HS-5 (cell line): ENCODE data around the gene CACNA1B.

Source experiments
- DNase-seq: peaks from one replicate; pipeline ENCODE4 v3.0.0-alpha.2; 2012; ENCODE audit warnings: low read depth

The CACNA1B gene

DNA sequence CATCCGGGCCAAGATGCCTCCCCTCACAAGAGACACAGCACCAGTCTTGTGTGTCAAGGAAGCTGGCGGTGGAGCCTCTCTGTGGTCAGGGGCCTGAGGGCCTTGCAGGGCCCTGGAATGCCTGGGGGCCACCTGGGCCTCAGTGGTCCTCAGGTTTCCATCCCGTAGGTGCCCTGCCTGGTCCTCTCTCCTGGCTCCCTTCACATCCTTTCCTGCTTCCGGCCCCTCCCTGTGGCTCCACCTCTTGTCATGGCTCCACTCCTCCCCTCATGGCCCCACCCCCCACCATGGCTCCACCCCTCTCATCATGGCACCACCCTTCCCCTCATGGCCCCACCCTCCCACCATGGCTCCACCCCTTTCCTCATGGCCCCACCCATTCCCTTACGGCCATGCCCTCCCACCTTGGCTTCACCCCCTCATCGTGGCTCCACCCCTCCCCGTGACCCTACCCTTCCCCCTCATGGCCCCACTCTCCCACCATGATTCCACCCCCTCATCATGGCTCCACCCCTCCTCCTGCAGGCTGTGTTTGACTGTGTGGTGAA, 175.8 kb downstream of the CACNA1B start:
- DNase-seq = no peak

DNA sequence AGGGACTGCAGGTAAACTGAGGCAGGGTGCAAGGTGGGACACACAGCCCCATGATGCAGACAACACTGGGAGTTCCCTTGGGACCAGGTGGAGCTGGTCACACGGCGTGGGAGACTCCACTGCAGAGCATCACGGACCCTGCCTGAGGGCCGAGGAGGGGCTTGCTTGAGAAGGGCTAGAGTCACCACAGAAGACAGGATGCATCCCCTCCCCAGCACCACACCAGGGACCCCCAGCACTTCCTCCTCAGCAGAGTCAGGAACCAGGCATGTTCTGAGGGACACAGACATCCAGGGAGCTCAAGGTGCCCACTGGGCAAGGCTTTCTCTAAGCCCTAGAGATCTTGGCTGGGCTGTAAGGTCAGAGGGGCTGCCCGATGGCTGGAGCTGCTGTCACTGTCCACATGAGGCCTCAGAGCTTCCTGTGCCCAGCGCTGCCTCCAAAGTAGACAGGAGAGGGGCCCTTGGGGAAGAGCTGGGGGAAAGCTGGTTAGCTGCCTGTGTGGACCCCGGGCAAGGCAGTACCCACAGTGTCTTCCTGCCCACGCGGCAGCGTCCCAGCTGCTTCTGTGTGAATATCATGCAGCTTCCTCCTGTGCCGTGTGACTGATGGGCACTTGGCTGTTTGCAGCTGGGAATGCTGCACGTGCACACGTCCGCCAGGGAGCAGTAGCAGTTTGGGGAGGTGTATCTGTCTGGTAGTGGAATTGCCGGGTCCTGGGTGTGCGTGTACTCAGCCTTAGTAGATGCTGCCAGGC, 176.6 kb downstream of the CACNA1B start:
- DNase-seq = no peak

DNA sequence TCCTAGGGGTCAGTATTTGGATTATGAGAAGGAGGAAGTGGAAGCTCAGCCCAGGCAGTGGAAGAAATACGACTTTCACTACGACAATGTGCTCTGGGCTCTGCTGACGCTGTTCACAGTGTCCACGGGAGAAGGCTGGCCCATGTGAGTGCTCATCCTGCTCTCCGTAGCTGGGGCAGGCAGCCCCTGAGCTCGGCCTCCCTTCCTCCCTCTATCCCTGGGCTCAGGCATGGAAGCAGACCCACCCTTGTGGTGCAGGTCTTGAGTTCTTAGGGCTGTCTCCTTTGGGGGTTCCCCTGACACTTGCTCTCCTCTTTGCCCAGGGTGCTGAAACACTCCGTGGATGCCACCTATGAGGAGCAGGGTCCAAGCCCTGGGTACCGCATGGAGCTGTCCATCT, 180.1 kb downstream of the CACNA1B start:
- no peak for DNase-seq

DNA sequence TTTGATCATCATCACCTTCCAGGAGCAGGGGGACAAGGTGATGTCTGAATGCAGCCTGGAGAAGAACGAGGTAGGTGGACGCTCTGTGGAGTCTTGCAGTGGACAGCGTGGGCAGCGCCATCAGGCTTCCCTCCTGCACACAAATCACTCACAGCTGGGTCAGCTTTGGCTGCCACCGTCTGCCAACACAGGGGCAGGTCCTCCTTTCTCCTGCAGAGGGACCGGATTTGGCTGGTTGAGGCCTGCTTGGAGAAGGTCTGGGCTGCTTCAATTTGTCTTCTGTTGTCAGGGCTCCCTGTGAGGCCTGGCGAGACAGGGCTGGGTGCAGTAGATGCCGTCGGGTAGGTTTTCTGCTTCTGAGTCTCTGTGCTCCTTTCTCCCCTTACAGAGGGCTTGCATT, 180.6 kb downstream of the CACNA1B start:
- no peak for DNase-seq

DNA sequence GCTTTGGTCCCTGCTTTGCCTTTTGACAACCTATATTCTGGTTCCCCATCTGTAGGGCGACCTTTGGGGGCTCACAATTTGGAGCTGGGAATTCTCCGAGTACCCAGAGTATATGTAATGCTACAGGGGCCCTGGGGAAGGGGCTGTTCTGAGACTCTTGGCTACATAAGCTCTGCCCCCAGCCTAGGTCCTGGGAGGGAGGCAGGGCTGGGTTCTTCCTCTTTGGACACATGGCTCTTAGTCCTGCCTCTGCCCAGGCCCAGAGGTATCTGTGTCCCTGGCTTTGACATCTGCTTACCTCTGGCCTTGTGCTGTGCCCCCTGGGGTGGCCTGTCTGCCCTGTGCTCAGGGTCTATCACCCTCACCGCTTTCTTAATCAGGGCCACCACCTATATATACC, 181.6 kb downstream of the CACNA1B start:
- no peak for DNase-seq

DNA sequence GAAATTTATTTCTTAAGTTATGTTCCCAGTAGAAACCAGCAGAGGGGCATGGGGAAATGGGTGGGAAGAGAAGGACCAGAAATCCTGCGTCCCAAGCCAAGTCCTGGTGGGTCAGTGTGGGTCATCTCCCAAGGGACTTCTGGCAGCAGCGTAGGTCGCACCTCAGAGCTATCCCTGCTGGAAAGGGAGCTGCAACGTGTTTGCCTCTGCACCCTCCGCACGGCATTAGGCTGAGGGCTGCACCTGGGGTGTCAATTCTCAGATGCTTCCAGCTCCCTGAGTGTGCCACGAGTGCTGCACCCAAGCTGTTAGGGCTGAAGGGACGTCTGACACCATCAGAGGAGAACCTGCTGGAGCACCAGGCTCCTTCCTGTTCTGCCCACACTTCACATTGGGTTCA, 182.8 kb downstream of the CACNA1B start:
- DNase-seq = no peak

DNA sequence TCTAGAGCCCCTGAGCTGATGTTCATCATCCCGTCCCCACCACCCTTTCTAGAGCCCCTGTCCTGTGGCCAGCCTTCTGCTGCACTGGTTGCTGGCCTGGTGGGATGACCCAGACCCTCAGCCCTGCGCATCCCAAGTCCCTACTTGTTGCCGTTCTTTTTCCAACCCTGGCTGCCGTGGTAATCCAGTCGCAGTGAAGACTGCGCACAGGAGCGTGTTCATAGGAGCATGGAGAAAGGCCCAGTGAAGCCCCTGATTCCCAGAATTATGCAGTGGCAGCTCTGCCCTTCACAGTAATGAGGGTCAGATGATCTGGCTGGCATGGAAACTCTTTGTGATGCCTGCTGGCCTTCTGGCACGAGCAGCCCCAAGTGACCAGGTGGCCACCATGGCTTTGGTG, 183.3 kb downstream of the CACNA1B start:
- DNase-seq = no peak

DNA sequence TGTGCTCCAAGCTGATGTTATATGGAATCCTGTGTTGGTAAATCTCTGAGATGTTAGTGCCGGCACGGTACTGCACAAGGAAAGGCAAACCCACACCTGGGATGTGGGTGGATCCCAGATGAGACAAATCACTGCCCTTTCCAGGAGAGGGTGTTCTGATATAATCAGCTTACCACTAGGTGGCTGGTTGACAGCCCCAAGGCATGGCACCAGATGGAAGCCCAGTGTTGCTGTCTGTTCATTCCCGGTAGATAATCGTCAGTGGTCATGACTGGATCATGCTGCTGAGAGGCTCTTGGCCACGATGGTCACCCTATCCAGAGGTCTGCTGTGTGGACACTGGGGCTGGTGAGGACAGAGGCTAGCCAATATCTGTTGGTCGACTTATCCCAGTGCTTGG, 184.0 kb downstream of the CACNA1B start:
- DNase-seq = no peak

DNA sequence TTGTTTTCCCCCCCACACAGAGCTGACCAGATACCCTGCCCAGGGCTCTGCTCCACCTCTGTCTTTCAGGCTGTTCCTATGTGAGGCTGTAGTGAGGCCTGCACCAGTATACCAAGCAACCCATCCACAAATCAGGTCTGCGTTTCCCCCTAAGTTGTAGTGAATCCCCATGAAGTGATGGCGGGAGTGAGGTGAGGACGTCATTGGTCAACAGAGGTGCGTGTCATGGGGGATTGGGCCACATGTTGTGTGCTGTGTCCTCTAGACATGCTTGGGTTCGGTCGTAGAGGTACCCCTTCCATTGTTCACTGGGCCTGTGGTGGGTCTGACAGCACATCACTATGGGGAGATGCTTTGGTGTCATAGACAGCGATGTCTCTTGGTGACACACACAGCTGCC, 184.6 kb downstream of the CACNA1B start:
- DNase-seq = no peak

DNA sequence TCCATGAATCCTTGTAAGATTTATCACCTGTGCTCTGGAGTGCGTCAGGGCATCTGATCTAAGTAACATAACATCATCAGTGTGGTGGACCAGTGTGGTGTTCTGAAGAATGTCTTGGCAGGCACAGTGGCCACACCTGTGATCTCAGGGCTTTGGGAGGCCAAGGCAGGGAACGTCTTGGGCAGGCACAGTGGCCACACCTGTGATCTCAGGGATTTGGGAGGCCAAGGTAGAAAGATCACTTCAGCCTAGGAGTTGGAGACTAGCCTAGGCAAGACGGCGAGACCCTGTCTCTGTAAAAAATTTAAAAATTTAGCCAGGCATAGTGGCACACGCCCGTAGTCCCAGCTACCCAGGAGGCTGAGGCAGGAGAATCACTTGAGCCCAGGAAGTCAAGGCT, 185.5 kb downstream of the CACNA1B start:
- DNase-seq = no peak

DNA sequence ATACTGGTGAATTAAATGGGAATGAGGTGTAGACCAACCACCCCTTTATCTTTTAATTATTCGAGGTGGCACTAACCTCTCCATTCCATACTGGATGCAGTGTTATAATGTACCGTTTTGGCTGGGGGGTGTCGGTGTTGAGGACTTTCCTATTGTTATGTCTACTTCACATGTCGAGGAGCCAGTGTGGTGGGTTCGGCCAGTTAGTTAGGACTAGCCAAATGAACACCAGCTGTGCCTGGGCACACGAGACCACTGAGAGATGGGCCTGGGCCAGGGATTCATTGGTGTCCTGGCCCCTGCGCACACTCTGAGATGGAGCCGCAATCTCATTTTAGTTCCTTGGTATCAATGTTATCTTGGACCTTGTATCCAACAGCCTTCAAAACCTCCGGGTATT, 186.2 kb downstream of the CACNA1B start:
- DNase-seq = no peak

DNA sequence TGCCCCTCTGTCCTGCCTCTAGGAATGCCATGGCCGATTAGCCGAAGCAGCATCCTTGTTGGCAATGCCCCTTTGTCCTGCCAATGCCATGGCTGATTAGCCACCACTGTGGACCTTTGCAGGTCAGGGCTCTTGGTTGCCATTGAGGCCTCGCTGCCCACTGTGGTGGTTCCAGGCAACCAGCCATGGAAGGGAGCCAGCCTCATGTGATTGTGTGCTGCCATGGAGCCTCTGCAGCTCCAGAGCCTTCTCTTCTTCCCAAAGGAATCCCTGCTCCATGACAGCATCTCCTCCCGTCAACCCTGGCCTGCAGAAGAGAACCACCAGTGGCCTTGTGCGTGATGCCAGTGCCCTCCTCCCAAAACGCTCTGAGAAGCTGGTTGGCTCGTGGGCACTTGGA, 187.0 kb downstream of the CACNA1B start:
- no peak for DNase-seq

DNA sequence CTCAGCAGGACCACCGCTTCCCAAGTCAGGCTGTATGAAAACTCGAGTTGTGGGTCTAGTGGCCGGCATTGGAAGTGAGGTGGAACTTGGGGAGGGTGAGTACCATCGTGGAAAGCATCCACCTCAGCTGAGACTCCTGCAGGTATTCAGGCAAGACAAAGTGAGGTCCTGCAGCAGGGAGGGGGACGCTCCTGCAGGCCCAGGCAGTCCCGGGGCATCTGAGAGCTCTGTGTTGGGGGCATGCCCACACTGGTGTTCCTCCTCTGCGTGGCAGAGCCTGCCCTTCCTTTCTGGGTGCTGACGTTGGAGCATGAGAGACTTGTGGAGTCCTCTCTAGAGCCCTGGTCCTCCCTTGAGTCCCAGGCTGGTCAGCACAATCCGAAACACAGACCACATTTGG, 187.7 kb downstream of the CACNA1B start:
- no peak for DNase-seq

DNA sequence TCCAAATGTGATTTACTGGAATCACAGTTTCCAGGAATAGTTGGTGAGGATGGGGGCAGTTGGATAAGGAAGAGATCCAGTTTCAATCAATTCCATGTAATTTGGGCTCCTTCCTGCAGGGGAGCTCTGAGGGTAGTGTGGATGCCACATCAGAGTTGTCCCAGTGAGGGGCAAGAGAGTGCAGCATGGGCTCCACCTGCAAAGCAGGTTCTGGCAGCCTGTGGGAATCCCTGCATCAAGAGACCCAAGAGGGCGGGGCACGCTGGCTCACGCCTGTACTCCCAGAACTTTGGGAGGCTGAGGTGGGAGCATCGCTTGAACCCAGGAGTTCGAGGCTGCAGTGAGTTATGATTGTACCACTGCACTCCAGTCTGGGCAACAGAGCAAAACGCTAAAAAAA, 188.5 kb downstream of the CACNA1B start:
- DNase-seq = no peak

DNA sequence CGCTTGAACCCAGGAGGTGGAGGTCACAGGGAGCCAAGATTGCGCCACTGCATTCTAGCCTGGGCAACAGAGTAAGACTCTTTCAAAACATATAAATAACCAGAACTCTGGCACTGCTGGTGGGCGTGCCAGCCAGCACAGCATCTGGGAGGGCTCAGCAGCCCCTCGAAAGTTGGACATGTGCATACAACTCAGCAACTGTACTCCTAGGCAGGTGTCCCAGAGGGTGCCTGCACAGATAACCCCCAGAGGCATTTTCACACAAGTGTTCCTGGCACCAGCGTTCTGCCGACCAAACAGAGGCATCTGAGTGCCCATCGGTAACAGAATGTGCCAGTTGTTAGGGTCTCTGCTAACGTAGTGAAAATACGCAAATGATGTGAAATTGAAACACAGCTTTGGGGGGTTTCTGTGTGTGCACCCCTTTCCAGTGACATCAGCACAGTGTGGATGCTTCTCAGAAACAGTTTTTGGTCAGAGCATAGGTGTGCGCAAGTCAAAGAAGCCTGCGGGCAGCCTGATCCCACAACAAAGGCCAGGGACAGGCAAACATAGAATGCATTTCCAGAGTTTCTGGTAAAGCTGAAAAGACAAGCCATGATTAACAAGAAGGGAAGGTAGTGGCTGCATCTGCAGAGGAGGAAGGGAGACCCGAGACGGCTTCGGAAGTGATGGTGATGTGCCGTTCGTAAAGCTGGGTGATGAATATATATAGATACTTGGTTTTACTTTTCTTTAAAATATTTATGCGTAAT, 190.2 kb downstream of the CACNA1B start:
- DNase-seq = no peak

DNA sequence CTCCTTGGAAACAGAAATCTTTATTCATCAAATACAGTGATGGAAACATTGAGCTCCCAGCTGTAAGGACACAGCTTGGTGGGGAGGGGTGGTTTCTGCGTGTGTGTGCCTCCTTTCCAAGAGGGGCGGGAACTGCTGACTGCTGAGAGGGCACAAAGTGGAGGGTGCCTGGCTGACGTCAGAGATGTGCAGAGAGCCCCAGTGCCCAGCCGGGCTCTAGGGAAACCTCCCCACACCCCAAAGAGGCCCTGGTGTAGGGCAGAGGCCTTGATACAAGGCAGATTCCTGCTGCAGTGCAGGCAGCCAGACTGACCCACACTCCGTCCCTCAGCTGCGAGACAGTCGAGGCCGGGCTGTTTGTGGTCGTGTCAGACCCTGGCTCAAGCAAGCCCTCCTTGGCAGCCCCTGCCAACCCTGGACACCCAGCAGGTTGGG, 191.0 kb downstream of the CACNA1B start:
- DNase-seq = no peak

DNA sequence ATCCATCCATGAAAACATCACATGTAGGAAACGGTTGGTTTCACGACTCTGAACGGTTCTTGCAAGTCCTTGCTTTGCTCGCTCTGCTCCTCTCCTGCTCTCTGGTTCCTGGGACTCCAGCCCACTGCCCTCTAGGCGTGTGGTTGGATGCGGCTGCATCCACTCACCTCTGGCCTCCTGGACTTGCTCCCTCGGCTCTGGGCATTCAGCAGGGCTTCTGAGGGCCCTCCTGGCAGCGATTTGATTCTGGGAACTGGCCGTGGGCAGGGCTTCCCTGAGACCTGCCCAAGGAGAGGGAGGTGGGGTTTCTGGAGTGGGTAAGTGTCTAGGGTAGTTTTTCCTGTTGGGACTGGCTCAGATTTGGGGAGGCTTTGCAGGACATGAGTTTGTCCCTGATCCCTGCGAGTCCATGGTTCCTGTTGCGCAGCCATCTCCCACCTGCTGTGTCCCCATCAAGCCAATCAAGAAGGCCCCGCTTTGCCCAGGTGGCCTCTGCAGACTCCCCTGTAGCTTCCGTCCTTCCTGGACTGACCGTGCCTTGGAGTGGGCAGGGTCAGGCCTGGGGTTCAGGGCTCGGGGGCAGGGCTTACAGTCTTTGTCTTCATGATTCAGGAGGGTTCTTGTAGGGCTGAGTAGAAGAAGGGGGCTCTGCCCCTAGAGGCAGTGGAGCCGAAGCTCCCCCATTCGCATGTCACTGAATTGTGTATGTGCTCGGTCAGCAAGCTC, 192.3 kb downstream of the CACNA1B start:
- DNase-seq = no peak

DNA sequence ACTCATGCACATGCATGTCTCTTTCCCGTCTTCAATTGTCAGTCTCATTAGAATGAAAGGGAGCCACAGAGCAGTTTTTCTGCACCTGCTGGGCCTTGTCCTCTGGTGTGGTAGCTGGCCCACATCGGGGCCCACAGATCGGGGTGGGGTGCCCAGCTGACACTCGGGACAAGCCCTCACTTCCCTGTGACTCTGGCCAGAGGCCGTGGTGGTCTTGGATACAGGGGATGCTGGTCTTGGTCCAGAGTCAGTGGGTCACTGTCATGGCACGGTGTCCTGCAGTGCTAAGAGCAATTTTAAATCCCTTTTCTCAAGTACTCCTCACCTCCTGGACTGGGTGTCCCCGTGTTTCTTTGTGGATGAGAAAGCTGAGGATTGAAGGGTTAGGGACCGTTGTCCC, 193.2 kb downstream of the CACNA1B start:
- DNase-seq = no peak

DNA sequence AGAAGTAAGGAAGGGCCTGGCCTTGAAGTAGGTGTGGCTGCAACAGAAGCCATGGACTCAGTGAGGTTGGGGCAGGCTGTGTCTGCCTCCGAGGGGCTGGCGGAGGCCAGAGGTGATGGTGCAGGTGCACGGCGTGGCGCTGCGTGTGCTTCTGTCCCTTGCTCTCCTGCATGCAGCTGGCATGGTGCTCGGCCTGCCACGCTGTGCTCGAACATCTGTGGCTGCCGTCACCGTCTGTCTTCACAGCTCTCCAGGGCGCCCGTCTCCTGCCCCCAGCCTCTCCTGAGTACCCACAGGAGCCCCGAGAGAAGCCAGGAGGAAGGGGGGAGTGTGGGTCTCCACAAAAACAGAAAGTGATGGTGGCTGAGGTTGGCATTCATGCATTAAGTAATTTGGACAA, 193.7 kb downstream of the CACNA1B start:
- DNase-seq = no peak

DNA sequence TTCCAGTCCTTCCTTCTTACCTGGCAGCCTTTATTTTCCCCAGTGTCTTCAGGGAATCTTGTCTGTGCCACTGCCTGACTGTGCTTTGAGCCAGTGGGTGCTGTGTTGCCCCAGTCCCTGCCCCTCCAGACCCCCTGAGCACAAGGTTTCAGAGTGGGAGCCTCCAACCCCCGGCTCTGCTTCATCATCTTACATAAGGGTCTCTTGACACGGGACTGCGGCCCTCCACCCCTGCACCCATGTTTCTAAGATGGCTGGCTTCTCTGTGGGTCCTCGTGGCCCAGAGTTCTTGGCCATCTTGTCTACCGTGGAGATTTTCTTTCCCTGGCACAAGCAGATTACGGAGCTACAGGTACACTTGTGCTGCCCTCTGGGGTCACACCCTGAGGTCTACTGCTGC, 194.1 kb downstream of the CACNA1B start:
- DNase-seq = no peak

DNA sequence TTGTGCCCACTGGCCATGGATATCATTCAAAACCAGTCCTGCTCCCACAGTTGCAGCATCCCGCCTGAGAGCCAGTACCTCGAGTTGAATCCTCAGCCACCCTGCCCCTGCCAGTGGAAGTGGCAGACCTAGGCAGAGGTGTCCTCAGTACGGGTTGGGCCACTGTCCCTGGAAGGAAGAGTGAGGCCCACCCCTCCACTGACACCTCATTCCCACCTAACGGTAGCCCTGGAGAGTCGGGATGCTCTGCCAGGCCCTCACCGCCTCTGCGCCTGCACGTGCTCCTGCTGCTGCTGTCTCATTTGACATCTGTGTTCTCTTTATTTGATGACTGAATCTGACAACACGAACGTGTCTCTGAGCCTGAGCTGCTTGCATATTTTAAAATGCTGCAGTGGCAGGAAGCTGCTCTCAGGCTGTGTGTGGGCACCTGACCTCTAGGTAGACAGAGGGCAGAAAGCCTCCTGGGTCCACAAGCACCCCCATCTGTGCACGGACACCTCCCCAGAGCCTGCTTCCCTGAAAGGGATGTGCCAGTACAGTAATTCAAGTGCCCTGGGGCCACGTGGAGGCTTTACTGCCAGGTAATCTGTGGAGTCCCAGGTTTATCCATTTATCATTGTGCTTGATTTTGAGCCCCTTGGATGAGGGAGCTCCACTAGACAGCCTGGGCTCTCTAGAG, 194.7 kb downstream of the CACNA1B start:
- DNase-seq = no peak

DNA sequence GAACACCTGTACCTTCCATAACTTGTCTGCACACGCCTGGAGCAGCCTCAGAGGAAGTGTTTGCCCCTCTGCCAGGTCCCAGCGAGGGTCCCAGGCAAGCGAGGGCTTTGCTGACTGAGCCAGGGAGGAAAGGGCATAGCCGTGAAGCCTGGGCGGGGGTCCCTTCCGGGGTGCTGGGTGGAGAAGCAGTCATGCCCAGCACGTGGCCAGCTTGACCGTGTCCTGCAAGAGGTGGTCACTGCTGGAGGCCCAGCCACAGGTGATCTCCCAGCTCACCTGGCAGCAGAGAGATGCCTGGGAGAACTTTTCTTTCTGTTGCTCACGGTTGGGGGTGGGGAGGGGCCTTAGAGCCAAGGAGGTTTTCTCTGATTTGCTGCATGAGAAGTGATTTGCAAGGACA, 195.3 kb downstream of the CACNA1B start:
- no peak for DNase-seq
